WTC11 (cell line): ENCODE data around the gene CWF19L2.

ENCODE experiments used
- ATF1 ChIP-seq: sonication (generic); formaldehyde crosslinking; IDR thresholded peaks from 2 replicates; pipeline ENCODE4 v1.8.1; 2023; ENCODE audit warnings: mild to moderate bottlenecking, moderate library complexity, missing genetic modification reagents
- CTCF ChIP-seq: fragments of 200-600 bp; IDR thresholded peaks from 2 replicates; pipeline ENCODE4 v1.8.0; 2022; ENCODE audit warnings: antibody characterized with exemption
- E2F1 ChIP-seq: sonication (generic); formaldehyde crosslinking; IDR thresholded peaks from 2 replicates; pipeline ENCODE4 v1.8.0; 2022; ENCODE audit warnings: mild to moderate bottlenecking, missing genetic modification reagents
- E2F4 ChIP-seq: sonication (generic); formaldehyde crosslinking; IDR thresholded peaks from 2 replicates; pipeline ENCODE4 v1.8.1; 2022; ENCODE audit warnings: low read depth, mild to moderate bottlenecking, moderate library complexity, missing genetic modification reagents, borderline replicate concordance
- EMX1 ChIP-seq: fragments of 250-450 bp; sonication (Bioruptor Pico); IDR thresholded peaks from 2 replicates; pipeline ENCODE4 v1.8.0; 2021; ENCODE audit warnings: mild to moderate bottlenecking
- ESRRA ChIP-seq: sonication (generic); formaldehyde crosslinking; IDR thresholded peaks from 2 replicates; pipeline ENCODE4 v1.8.1; 2022; ENCODE audit warnings: mild to moderate bottlenecking, missing genetic modification reagents, borderline replicate concordance
- GTF2I ChIP-seq: fragments of 250-450 bp; sonication (Bioruptor Pico); conservative IDR thresholded peaks from 2 replicates; pipeline ENCODE4 v1.4.0; 2021; ENCODE audit warnings: mild to moderate bottlenecking
- USF2 ChIP-seq: sonication (generic); formaldehyde crosslinking; IDR thresholded peaks from 2 replicates; pipeline ENCODE4 v1.8.1; 2023; ENCODE audit warnings: mild to moderate bottlenecking, missing genetic modification reagents, moderate library complexity
- ZNF121 ChIP-seq: sonication (generic); formaldehyde crosslinking; IDR thresholded peaks from 2 replicates; pipeline ENCODE4 v1.8.0; 2023; ENCODE audit warnings: missing genetic modification reagents

- TF ChIP-seq CTCF (no peak), ZNF121 (no peak), E2F1 (CRISPR knock-in tag) (no peak), USF2 (CRISPR knock-in tag) (no peak), E2F4 (CRISPR knock-in tag) (no peak), ATF1 (CRISPR knock-in tag) (no peak), ESRRA (CRISPR knock-in tag) (no peak), GTF2I (CRISPR knock-in tag) (no peak), EMX1 (CRISPR knock-in tag) (no peak)
Observed at GRCh38 chr11:107453594-107454286, 3.9 kb downstream of the CWF19L2 start.
